ENCODE measurements around the gene NPHP4.

- TF ChIP-seq POLR2AphosphoS5 (IDR thresholded peaks at IDR 0.05; ENCODE audit: insufficient read depth in 1 of 2, low read depth in 1 of 2) (no peak), CTCF (IDR thresholded peaks at IDR 0.05) (no peak)
Measured at GRCh38 chr1:5815211-5815610, 177.0 kb downstream of the NPHP4 start.
